GM18867 (cell line): ENCODE results near the gene BPIFB1.

Experiments
- ATAC-seq: cut with Tn5 transposase; IDR thresholded peaks from one replicate; pipeline ENCODE4 v1.9.1; 2021; ENCODE audit warnings: mild to moderate bottlenecking, moderate library complexity; ENCODE audit not compliant: unreplicated experiment

The BPIFB1 gene

GRCh38 chr20:33282991-33283555 lies at the start of gene BPIFB1:
BPIFB1 (plus strand) TSS chr20:33283214; CDS start chr20:33286074, 2,860 bp downstream.
- no peak for ATAC-seq

- ATAC-seq = no peak
Measured at GRCh38 chr20:33234050-33234449, 49.0 kb upstream of the BPIFB1 start.

DNA sequence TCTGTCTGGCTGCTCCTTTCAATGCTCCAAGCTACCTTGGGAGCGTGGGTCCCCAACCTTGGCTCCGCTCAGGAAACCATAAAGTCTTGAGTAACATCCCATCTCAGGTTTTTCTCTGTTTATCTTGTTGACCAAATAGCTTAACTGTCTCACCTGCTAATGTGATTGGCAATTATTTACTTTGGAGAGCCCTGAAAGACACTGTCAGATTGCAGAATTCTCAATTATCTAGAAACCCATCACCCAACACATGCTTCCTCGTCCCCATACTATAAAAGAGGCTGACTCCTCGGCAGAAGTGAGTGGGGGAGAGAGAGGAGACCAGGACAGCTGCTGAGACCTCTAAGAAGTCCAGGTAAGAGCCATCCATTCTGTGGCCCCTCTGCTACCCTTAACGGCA lies 47.3 kb upstream of the BPIFB1 start, which contains the start of gene BPIFA1:
TSS of gene BPIFA1 (plus strand) at position 301 of the 400 bp plus-strand sequence. CDS start 1,716 bp downstream, outside the sequence.
- no peak for ATAC-seq

GRCh38 chr20:33236351-33236750 lies 46.7 kb upstream of the BPIFB1 start:
- ATAC-seq = no peak

DNA sequence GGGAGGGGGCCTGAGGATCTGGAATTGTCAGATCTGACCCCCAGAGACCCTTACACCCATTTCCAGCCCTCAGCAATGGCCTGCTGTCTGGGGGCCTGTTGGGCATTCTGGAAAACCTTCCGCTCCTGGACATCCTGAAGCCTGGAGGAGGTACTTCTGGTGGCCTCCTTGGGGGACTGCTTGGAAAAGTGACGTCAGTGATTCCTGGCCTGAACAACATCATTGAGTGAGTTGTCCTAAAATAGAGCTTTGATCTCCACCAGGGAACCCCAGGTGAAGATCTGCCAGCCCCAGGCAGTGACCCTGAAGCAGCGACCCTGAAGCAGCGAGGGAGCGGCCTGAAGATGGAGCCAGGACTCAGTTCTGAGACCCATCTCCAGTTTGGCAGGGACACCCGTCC lies 45.0 kb upstream of the BPIFB1 start:
- ATAC-seq = no peak

- no peak for ATAC-seq
Measured at GRCh38 chr20:33239418-33239817, 43.6 kb upstream of the BPIFB1 start.

GRCh38 chr20:33239979-33240736 lies 42.9 kb upstream of the BPIFB1 start:
- no peak for ATAC-seq

GRCh38 chr20:33240923-33241322 lies 42.1 kb upstream of the BPIFB1 start:
- ATAC-seq = no peak

- ATAC-seq = no peak
Measured at GRCh38 chr20:33242319-33243100, 40.5 kb upstream of the BPIFB1 start.

GRCh38 chr20:33246077-33246476 lies 36.9 kb upstream of the BPIFB1 start:
- ATAC-seq = no peak

- ATAC-seq = no peak
Measured at GRCh38 chr20:33249456-33249855, 33.6 kb upstream of the BPIFB1 start.

DNA sequence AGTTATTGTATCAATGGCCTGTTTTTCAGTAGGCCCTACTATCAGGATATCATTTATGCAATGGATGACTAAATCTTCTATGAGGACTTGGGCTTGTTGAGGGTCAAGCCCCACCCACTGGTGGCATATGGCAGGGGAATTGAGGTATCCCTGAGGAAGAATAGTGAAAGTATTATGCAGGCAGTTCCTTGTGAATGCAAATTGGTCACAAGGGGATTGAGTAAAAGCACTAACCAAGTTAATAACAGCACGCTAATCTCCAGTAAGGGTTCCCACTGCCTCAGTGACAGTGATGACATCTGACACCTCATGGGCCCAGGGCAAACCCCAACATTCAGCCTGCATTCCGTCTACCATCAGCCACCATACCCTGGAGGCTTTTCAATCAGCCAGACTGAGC lies 32.3 kb upstream of the BPIFB1 start:
- no peak for ATAC-seq

GRCh38 chr20:33251496-33251895 lies 31.5 kb upstream of the BPIFB1 start:
- no peak for ATAC-seq

- ATAC-seq = no peak
Measured at GRCh38 chr20:33252460-33252859, 30.6 kb upstream of the BPIFB1 start.

DNA sequence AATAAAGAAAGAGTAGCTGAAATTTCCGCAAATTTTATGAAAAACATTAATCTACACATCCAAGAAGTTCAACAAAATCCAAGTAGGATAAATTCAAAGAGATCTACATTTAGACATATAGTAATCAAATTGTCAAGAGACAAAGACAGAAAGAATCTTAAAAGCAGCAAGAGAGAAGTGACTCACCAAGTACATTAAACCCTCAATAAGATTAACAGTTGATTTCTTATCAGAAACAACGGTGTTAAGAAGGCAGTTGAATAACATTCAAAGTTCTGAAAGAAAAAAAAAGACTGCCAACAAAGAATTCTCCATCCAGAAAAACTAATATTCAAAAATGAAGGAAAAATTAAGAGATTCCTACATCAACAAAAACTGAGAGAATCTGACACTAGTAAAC lies 28.0 kb upstream of the BPIFB1 start:
- no peak for ATAC-seq

- ATAC-seq = no peak
Measured at GRCh38 chr20:33257237-33257636, 25.8 kb upstream of the BPIFB1 start.

DNA sequence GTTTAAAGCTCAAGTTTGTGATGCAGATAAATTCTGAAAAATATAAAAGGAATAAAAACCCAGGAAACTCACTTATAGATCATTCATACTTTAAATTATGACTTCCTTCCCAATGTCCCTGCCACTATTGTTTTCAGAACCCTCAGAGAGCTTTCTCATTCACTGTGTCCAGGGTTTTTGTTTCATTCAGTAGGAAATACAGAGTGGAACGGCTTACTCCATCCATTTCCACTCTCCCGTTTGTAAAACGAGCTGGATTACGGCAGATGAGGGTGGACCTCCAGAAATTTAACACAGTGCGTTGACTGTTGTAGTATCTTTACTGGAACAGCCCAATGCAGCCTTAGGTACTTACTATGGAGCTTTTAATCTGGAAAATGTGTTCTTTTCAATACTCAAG lies 23.6 kb upstream of the BPIFB1 start:
- ATAC-seq = no peak

- ATAC-seq = no peak
Measured at GRCh38 chr20:33261465-33261864, 21.5 kb upstream of the BPIFB1 start.

GRCh38 chr20:33262658-33263065 lies 20.4 kb upstream of the BPIFB1 start:
- ATAC-seq = no peak

DNA sequence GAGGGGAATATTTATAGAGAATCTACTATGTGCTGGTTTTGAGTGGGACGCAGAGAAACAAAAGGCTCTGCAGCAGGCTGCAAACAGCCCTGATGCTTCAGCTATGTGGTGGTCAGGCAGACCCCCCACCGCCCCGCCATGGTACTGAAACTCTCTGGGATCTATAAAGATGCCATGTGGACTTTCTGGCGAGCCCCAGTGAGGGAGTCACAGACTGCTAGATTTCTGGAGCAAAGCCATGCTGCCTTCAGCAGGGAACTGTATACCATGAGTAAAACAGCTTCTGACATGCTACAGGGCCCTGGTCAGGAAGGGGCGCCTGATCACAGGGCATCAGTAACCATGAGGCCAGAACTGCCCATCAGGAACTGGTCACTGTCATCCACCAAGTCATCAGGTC lies 19.2 kb upstream of the BPIFB1 start:
- ATAC-seq = no peak

DNA sequence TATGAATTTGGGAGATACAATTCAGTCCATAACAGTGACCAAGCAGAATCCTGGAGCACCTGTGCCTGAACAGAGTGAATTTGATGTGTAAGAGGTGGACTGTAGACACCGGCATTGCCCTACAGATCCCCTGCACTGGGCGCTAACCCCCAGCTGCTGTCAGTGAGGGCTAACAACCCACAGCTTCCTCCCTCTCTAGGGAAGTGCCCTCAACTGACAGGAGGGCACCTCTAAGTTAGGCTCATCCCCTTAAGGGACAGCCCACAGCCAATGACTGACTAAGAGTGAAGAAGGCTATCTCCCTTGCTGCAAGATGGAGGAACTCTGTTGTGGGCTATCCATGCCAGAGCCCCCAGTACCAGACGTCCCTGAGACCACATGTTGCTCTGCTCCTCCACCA lies 15.3 kb upstream of the BPIFB1 start:
- no peak for ATAC-seq
